Panc1 (cell line): ENCODE measurements around the gene UFD1. TPM values are rescaled to one million over a fixed set of nuclear protein-coding genes. Genes with fewer than 3 reads are reported as not detected.

Experiments
- ATAC-seq: fragments of 200-7000 bp; cut with Tn5 transposase; 2 replicates; pipeline ENCODE4 v1.9.1; 2020; ENCODE audit warnings: mild to moderate bottlenecking, moderate library complexity
- BruUV-seq: library from RNA; stranded (reverse); fragments of 400-500 nt; replicated peaks from 2 replicates; lab custom pipeline; 2021; lab: Mats Ljungman, UMichigan
- CTCF ChIA-PET: fragments of 300-600 bp; sonication (Branson Sonifier 250); formaldehyde crosslinking; loops from one replicate; lab custom pipeline; 2022; ENCODE audit warnings: antibody characterized with exemption; lab: Charles Lee
- POLR2A ChIA-PET: fragments of 300-600 bp; sonication (Branson Sonifier 250); formaldehyde crosslinking; loops from one replicate; lab custom pipeline; 2022; ENCODE audit warnings: antibody characterized with exemption; lab: Charles Lee
- DNase-seq: peaks from one replicate; pipeline ENCODE4 v3.0.0-alpha.2; 2010; ENCODE audit warnings: low read depth, low spot score
- H3K27ac ChIP-seq: 2 replicates; pipeline ENCODE4 v1.5.1; 2011; ENCODE audit warnings: mild to moderate bottlenecking, low read length, inconsistent platforms
- H3K27me3 ChIP-seq: fragments of 200-500 bp; sonication (Bioruptor generic); 2 replicates; pipeline ENCODE4 v1.6.0; 2014; ENCODE audit warnings: low read length, inconsistent platforms; ENCODE audit not compliant: control insufficient read depth, insufficient read depth
- H3K36me3 ChIP-seq: fragments of 200-500 bp; sonication (Bioruptor generic); 2 replicates; pipeline ENCODE4 v1.5.1; 2014; ENCODE audit warnings: inconsistent platforms, mild to moderate bottlenecking, low read length, moderate library complexity; ENCODE audit not compliant: control insufficient read depth, insufficient read depth
- H3K4me1 ChIP-seq: 2 replicates; pipeline ENCODE4 v1.5.1; 2011; ENCODE audit warnings: inconsistent platforms, mild to moderate bottlenecking, low read length, moderate library complexity; ENCODE audit not compliant: control insufficient read depth, insufficient read depth
- H3K4me3 ChIP-seq, 2 experiments: 2 replicates each; pipeline ENCODE4 v1.5.1; 2011 to 2012; ENCODE audit warnings: low read depth in 2 of 2, low read length in 2 of 2, mild to moderate bottlenecking in 2 of 2, inconsistent platforms in 1 of 2, moderate library complexity in 1 of 2
- H3K9me3 ChIP-seq: fragments of 200-500 bp; sonication (Bioruptor generic); 2 replicates; pipeline ENCODE4 v1.5.1; 2014; ENCODE audit warnings: low read depth, mild to moderate bottlenecking, inconsistent platforms, low read length, moderate library complexity; ENCODE audit not compliant: control insufficient read depth, insufficient read depth
- CTCF ChIP-seq: fragments of 450-650 bp; IDR thresholded peaks from 2 replicates; pipeline ENCODE4 v1.5.1; 2017; ENCODE audit warnings: mild to moderate bottlenecking
- POLR2AphosphoS5 ChIP-seq: IDR thresholded peaks from 2 replicates; pipeline ENCODE4 v1.6.1; 2012; ENCODE audit warnings: mild to moderate bottlenecking, low read depth, low read length, moderate library complexity
- REST ChIP-seq, 2 experiments: IDR thresholded peaks; 2 replicates each; pipeline ENCODE4 v1.6.1; 2011 to 2012; ENCODE audit warnings: low read depth in 2 of 2, control low read depth in 1 of 2, low read length in 1 of 2, mild to moderate bottlenecking in 1 of 2, moderate library complexity in 1 of 2; ENCODE audit not compliant: insufficient read depth in 1 of 2
- SIN3A ChIP-seq: IDR thresholded peaks from 2 replicates; pipeline ENCODE4 v1.6.1; 2012; ENCODE audit warnings: low read depth, mild to moderate bottlenecking, low read length, moderate library complexity, borderline replicate concordance; ENCODE audit not compliant: insufficient read depth
- TCF7L2 ChIP-seq: IDR thresholded peaks from 2 replicates; pipeline ENCODE4 v1.6.1; 2011; ENCODE audit warnings: mild to moderate bottlenecking, low read depth, low read length, inconsistent platforms
- in situ Hi-C: cut with HindIII; loops from 2 replicates; pipeline ENCODE4 v1.10.0; 2016; ENCODE audit warnings: low sequenced_read_pairs, low pct_unique_long_range_greater_than_20kb
- intact Hi-C: fragments of 100-400 bp; cut with micrococcal nuclease; formaldehyde crosslinking; loops from one replicate; pipeline ENCODE4 v1.10.0; 2022; ENCODE audit not compliant: unreplicated experiment
- total RNA-seq: library from RNA; stranded (reverse); gene quantifications from one replicate; pipeline ENCODE4 v1.2.1, GENCODE V29; 2021; ENCODE audit not compliant: unreplicated experiment

The UFD1 gene
- total RNA-seq, 1 experiment from 2014 or later = 82.8 TPM

- Histone ChIP-seq H3K4me1 (no peaks in the 10 kb centered on the region; the same call in 1 of the 2 replicates), H3K27me3 (no peaks in the 10 kb centered on the region), H3K27ac (no peak overlapping the region), H3K4me3 (no peak overlapping the region), H3K9me3 (no peaks in the 10 kb centered on the region), H3K36me3 (no peaks in the 10 kb centered on the region)
- TF ChIP-seq REST (IDR thresholded peaks at IDR 0.05; ENCODE audit: insufficient read depth in 1 of 2, low read depth in 2 of 2, low read length in 1 of 2) (no peak), TCF7L2 (no peak), POLR2AphosphoS5 (no peak), CTCF (no peak), SIN3A (no peak)
- DNase-seq (no peak), ATAC-seq (no peak)
- in situ Hi-C loops = no loop called here
- CTCF ChIA-PET = no interaction called here
- POLR2A ChIA-PET = no interaction called here
- intact Hi-C loops = no loop called here
- no TSS peak for BruUV-seq
These were observed 59.4 kb downstream of the UFD1 start for GRCh38 chr22:19419464-19420178.

GRCh38 chr22:19419086-19419463 lies 59.9 kb downstream of the UFD1 start:
- no peaks in the 10 kb centered on the region for H3K9me3 ChIP-seq
- TF ChIP-seq POLR2AphosphoS5 = no peak
- no peak for TF ChIP-seq CTCF
- no peak for TF ChIP-seq SIN3A
- no peak for TF ChIP-seq REST (IDR thresholded peaks at IDR 0.05; ENCODE audit: insufficient read depth in 1 of 2, low read depth in 2 of 2, low read length in 1 of 2)
- no TSS peak for BruUV-seq
- ChIA-PET CTCF (no interaction called here), POLR2A (no interaction called here)
- H3K4me1 ChIP-seq = no peaks in the 10 kb centered on the region; the same call in 1 of the 2 replicates
- H3K4me3 ChIP-seq = no peak overlapping the region
- no peak for DNase-seq
- in situ Hi-C loops (no loop called here), intact Hi-C loops (no loop called here)
- no peak overlapping the region for H3K27ac ChIP-seq
- H3K27me3 ChIP-seq = no peaks in the 10 kb centered on the region
- no peak for ATAC-seq
- no peaks in the 10 kb centered on the region for H3K36me3 ChIP-seq
